Fibroblast of skin of back (primary cell): ENCODE measurements around the gene TMEM156.
"Not testable (repeated sequence)": the region's sequence is repeated elsewhere in the genome, so short reads cannot be mapped to it uniquely, and the experiment has no call there.

Experiments
- DNase-seq: peaks from one replicate; pipeline ENCODE4 v3.0.0-alpha.2; 2013

Gene TMEM156

GRCh38 chr4:39043058-39043860, 11.1 kb upstream of the TMEM156 start:
- peak; percentile 51 for DNase-seq

GRCh38 chr4:39042366-39042765, 10.2 kb upstream of the TMEM156 start:
- DNase-seq = no peak

- no peak for DNase-seq
These were observed 6.9 kb upstream of the TMEM156 start for GRCh38 chr4:39039108-39039507.

GRCh38 chr4:39037941-39038340, 5.7 kb upstream of the TMEM156 start:
- no peak for DNase-seq

GRCh38 chr4:39037491-39037825, 5.2 kb upstream of the TMEM156 start:
- DNase-seq = peak; percentile 62

GRCh38 chr4:39036172-39036571, 4.0 kb upstream of the TMEM156 start:
- DNase-seq = peak; percentile 96

GRCh38 chr4:39031590-39032020, 604 bp downstream of the TMEM156 start:
- not testable (repeated sequence) for DNase-seq

GRCh38 chr4:39030725-39031124, 1.5 kb downstream of the TMEM156 start:
- DNase-seq = peak; percentile 33

- no peak for DNase-seq
These were observed 2.2 kb downstream of the TMEM156 start for GRCh38 chr4:39029752-39030694.

- no peak for DNase-seq
These were observed 6.1 kb downstream of the TMEM156 start for GRCh38 chr4:39026096-39026495.

GRCh38 chr4:39025552-39026085, 6.6 kb downstream of the TMEM156 start:
- peak; percentile 47 for DNase-seq

GRCh38 chr4:39024311-39024865, 7.8 kb downstream of the TMEM156 start:
- no peak for DNase-seq

GRCh38 chr4:39023059-39023458, 9.2 kb downstream of the TMEM156 start:
- DNase-seq = no peak

- DNase-seq = no peak
These were observed 10.0 kb downstream of the TMEM156 start for GRCh38 chr4:39022241-39022640.

- no peak for DNase-seq
These were observed 10.6 kb downstream of the TMEM156 start for GRCh38 chr4:39021631-39022030.

GRCh38 chr4:39020130-39020529, 12.1 kb downstream of the TMEM156 start:
- DNase-seq = no peak

GRCh38 chr4:39014028-39014427, 18.2 kb downstream of the TMEM156 start:
- no peak for DNase-seq

- DNase-seq = no peak
These were observed 27.5 kb downstream of the TMEM156 start for GRCh38 chr4:39004758-39005157.

GRCh38 chr4:39002058-39002457, 30.2 kb downstream of the TMEM156 start:
- DNase-seq = not testable (repeated sequence)

GRCh38 chr4:38995660-38996005, 36.6 kb downstream of the TMEM156 start:
- peak; percentile 21 for DNase-seq

GRCh38 chr4:38994135-38994534, 38.1 kb downstream of the TMEM156 start:
- no peak for DNase-seq

GRCh38 chr4:38993683-38994082, 38.5 kb downstream of the TMEM156 start:
- no peak for DNase-seq

- no peak for DNase-seq
These were observed 42.0 kb downstream of the TMEM156 start for GRCh38 chr4:38990241-38990640.
